K562 (cell line): ENCODE results near the gene STAP1. TPM values are rescaled to one million over a fixed set of nuclear protein-coding genes. Genes with fewer than 3 reads are reported as not detected.
A peak's percentile ranks its signal among the peaks of the same experiment; 100 is the strongest.

Experiments
- TAF9B ChIP-seq: fragments of 450-650 bp; IDR thresholded peaks from 2 replicates; pipeline ENCODE4 v1.6.1; 2018; ENCODE audit warnings: mild to moderate bottlenecking; ENCODE audit not compliant: partially characterized antibody
- VEZF1 ChIP-seq: fragments of 200-800 bp; sonication (Bioruptor generic); IDR thresholded peaks from 2 replicates; pipeline ENCODE4 v1.6.1; 2017; ENCODE audit warnings: missing genetic modification characterization, missing compliant biosample characterization
- ZBTB40 ChIP-seq, 2 experiments: fragments of 450-650 bp in 1 of 2; sonication (generic) in 1 of 2; formaldehyde crosslinking in 1 of 2; IDR thresholded peaks; 2 replicates each; pipeline versions ENCODE4 v1.7.1 to v1.9.0; 2016 to 2022; ENCODE audit warnings: inconsistent platforms in 1 of 2, mild to moderate bottlenecking in 1 of 2, missing genetic modification reagents in 1 of 2
- polyA plus RNA-seq, 8 experiments: library from polyadenylated mRNA; depleted of rRNA in 4 of 8; stranded (reverse) in 5 of 8; unstranded in 3 of 8; fragments of >200 nt; fragmentation: Nextera tagmentation in 2 of 8; fragmentation: Illumina TruSeq in 1 of 8; extraction: Ambion mirVana in 2 of 8; extraction: Trizol in 1 of 8; gene quantifications; 2 replicates each; pipeline versions ENCODE4 v1.2.1 to v1.2.3, GENCODE V29; 2011 to 2014; ENCODE audit warnings: inconsistent platforms in 1 of 8, missing spikeins in 1 of 8
- total RNA-seq, 7 experiments: library from RNA; depleted of rRNA in 6 of 7; stranded (reverse); fragments of >200 nt in 6 of 7; fragmentation: Illumina TruSeq in 2 of 7; extraction: Trizol in 2 of 7; gene quantifications; 2 replicates each; pipeline versions ENCODE4 v1.2.1 to v1.2.3, GENCODE V29; 2011 to 2021; ENCODE audit warnings: low replicate concordance in 1 of 7

Gene STAP1
- total and polyA plus RNA-seq, 9 of the 15 experiments (the other 6 are each of a cell fraction or from before 2014, with no cell fraction given) = 0.50 to 5.6 (median 1.4) TPM

- TF ChIP-seq VEZF1 (peak; percentile 29; the same call in 1 of the 2 replicates), ZBTB40 (IDR thresholded peaks at IDR 0.05) (peak; percentile 79), ZBTB40 (CRISPR knock-in tag; IDR thresholded peaks at IDR 0.05) (peak; percentile 64; the same call in 1 of the 2 replicates), TAF9B (peak; percentile 5)
Observed at GRCh38 chr4:67571975-67572374, 13.4 kb downstream of the STAP1 start (continued).
